AG20443 (cell line): Measurements from ENCODE around the gene SPATS2.
A peak's percentile ranks its signal among the peaks of the same experiment; 100 is the strongest.

Source experiments
- DNase-seq: peaks from one replicate; pipeline ENCODE4 v3.0.0; 2012; ENCODE audit warnings: low spot score, mixed read lengths

SPATS2 gene

DNA sequence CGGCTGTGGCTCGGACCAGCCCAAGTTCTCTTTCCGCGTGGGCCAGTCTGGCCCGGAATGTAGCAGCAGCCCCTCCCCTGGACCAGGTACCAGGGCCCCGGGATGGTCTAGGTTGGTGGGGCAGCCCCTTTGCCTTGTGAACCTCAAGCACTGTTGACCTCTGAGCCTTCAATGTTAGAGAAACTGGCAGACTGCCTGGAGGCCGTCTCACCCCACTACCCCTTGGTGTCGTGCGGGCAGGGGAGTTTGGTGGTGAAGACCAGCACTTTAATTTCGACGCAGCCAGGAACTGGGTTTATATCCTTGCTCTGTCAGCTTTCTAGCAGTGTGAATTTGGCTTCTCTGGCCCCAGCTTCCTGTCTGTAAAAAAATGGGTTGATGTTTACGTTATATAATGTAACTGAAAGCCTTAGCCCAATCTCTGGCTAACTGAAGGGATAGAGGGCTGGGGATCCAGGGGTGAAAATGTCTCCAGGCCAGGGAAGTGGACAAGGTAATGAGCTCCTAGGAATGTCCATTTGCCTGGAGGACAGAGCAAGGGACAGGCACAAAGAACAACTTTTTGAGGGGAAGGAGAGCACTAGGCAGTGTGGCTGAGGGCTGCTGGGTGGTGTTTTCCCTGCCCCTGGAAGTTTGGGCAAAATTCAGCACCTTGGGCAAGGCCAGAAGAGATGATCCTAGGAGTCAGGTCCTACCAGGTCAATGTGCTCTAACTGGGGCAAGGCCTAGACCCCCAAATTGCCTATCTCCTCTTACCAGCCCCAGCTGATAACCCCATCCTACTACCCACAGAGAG lies 189.3 kb downstream of the SPATS2 start:
- DNase-seq = no peak

DNA sequence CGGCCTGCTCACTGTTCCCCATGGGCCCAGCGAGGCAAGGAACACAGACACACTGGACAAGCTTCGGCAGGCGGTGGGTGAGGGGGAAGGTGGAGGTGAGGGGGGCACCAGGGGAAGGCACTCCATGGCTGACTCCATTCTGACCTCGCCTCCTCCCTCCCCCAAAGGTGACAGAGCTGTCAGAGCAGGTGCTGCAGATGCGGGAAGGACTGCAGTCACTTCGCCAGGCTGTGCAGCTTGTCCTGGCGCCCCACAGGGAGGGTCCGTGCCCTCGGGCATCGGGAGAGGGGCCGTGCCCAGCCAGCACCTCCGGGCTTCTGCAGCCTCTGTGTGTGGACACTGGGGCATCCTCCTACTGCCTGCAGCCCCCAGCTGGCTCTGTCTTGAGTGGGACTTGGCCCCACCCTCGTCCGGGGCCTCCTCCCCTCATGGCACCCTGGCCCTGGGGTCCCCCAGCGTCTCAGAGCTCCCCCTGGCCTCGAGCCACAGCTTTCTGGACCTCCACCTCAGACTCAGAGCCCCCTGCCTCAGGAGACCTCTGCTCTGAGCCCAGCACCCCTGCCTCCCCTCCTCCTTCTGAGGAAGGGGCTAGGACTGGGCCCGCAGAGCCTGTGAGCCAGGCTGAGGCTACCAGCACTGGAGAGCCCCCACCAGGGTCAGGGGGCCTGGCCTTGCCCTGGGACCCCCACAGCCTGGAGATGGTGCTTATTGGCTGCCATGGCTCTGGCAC lies 190.1 kb downstream of the SPATS2 start:
- DNase-seq = no peak

DNA sequence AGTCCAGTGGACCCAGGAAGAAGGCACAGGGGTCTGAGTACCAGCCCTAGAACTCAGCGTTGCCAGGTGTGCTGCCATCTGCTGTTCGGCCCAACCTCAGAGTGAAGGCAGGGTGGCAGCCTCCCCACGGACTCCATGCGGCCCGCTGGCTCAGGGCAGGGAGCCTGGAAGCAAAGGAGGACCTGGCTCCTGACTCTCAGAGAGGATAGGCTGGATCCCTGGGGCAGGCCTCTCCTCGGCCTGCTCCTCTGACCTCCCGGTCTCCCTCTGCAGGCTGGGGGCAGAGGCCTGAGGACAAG lies 190.6 kb downstream of the SPATS2 start:
- no peak for DNase-seq

DNA sequence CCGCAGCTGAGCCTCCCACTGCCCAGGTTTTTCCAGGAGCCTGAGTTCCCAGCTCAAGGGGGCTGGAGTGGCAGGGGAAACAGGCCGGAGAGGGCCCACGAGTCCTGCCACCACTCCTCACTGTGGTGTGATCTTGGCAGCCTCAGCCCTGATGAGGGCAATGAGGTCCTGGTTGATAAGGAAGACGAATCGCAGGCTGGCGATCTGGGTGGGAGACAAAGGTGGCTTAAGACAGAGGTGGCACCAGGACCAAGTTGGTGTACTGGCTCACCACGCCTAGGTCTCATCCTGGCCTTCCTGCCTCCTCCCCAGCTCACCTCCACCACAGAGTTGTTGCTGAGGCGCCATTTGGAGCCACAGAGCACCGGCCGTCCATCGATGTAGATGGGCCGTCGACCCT lies 191.3 kb downstream of the SPATS2 start:
- DNase-seq = no peak

DNA sequence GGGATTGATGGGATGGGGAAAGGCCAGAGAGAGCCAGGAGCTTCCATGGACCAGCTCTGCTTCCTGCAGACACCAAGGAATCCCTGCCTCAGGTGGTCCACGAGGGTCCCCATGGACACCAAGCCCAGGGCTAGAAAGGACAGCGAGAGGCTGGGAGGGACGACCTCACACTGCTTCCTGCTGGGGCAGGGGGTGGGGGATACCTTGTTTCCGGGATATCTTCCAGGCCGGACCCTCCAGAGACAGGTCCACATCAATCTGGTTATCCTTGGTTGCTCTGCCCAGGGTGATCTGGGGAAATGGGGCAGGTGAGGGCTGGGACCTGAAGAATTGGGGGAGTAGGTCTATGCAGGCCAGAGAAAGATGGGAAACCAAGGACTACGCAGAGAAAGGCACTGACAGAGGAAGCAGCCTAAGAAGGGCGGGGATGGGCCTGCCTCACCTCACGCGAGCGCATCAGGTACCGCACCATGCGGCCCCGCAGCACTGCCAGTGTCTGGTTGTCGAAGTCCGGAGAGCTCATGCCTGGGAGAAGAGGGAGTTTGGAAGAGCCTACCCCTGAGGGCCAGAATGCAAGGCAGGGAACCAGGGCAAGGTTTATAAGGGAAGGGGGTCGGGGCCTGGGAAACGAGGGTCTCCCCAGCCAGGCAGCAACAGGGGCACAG lies 191.9 kb downstream of the SPATS2 start:
- no peak for DNase-seq

DNA sequence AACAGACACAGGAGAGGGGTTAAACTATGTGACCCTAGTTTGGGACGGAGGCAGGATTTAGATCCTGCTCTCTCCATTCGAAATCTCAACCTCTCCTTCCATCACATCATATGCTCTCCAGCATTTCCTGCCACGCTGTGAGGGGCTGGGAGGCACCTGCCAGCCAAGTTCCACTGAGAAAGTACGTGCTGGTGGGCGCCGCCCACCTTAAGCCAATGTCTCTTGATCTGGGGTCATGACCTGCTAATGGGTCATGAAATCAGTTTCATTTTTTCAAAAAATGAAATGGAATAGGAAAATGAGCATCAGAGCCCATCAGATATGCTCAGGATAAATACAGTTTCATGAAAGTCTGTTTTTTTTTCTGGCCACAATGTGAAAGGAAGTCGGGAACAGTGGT lies 193.4 kb downstream of the SPATS2 start:
- no peak for DNase-seq

DNA sequence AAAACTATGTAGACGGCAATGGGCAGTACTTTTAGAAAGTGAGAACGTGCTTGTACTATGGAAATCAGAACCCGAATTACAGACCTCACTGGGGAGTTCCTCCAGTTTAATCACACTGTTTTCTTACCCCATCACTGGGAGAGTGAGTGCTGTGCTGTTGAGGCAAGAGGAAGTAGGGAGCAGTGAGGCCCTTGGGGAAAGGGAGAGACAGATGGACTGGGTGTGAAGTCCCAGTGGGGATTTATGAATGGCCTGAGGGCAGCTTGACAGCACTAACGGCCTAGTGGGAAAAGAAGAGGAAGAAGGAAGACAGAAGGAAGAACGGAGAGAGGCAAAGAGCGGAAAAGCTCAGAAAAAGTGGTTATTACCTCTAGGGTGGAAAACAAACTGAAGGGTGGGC lies 195.0 kb downstream of the SPATS2 start:
- no peak for DNase-seq

DNA sequence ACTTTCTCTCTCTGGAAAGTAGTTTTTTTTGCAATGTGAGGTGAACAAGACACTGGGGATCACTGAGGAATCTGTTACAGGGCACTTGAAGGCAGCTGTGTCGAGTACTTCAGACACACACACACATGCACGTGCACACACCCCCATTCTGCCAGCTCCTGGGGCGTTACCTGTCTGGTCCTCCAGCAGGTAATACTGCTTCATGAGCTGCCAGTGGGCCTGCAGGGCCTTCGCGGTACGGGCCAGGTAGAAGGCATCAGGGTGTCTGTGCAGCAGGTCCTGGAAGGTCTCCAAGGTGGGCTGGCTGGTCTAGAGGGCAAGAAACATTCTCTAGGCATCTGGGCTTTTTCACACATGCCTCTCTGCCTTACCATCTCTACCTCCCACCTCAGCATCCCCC lies 195.6 kb downstream of the SPATS2 start:
- no peak for DNase-seq

DNA sequence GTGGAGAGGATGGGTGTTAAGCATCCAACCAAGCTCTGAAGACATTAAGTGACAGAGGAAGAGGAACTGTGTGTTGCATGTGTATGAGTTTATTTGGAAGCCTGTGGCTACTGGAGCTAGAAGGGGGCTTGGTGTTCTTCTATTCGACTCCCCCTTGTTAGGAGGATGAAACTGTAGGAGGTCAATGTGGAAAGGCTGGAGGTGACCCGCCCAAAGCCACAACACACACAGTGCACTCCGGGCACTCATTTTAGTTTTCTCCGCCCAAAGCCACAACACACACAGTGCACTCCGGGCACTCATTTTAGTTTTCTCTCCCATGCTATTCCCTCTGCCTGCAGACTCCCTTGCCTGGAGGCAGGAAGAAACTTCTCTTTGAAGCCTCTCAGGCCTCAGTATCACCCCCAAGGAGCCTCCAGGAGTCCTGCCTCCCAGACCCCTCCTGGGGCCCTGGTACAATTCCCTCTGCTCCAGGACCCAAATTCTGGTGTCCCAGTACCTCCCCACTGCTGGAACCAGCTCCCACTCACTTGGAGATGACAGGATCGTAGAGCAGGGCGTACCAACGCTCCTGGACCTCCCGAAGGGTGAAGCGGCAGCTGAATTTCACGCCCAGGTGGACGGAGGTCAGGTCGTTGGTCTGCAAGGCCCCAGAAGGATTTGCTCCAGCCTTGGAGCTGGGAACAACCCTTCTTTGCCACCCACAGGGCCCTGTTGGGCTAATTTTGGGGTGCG lies 196.9 kb downstream of the SPATS2 start:
- no peak for DNase-seq

DNA sequence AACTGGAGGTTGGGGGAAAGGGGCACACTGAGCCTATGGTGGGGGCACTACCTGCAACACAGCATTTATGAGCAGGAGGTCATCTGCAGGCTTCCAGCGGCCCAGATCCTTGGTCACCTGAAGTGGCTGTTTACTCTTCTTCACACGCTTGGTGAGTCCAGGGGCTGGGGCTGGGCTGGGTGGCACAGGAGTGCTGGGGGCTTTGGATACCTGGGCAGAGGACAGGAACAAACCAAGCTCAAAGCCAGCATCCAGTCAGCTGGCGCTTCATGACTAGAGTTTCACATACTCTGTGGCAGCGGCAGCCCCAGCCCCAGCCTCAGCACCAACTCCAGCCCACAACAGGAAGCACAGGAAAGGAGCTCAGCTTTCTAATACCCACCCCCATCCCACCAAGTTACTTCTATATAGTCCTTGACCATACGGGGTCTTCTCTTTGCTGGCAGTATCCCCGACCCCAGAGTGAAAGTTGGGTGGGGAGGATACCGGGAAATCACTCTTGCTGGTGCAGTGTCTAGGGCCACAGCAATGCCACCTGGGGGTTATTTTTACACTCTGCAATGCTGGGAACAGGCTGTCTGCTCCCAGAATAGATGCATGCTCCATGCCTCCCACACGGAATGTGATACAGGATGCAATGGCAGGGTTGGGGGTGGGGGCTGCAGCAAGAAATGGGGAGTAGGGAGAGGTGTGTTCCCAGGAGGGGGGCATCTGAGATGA lies 197.6 kb downstream of the SPATS2 start:
- no peak for DNase-seq

DNA sequence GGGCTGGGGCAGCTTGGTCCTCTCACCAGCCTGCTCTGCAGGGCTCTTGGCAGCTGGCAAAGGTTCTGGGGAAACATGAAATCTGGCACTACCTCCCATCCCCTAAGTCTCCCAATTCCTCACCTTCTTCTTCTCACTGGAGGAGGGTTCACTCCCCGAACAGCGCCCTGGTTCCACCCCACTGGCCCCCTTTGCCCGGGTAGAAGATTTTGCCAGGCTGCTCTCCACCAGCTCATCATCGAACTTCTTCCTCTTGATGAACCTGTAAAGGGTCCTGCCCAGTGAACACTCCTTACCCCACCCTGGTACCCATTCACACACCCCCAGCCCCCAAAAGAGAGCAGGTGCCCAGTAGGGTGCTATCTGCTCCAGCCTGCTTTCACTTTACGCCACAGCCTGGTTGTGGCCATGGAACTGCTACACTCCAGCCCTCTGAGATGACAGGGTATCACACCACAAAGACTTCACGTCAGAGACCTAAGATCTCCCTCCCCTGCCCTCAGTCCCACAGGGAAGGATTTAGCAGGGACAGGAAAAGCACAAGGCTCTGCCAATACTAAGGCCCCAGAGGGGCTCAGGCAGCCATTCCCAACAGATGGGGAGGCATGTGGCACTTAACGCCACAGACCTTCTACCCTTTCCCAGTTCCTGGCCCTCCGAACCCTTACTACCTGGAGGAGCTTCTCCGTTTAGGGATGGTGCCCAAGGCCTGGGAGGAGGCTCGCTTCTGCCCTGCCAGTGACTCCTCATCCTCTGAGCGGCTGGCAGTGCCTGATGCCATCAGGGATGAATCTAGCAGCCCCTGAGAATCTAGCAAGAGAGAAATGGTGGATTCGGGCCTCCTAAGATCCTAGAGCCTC lies 198.4 kb downstream of the SPATS2 start:
- no peak for DNase-seq

DNA sequence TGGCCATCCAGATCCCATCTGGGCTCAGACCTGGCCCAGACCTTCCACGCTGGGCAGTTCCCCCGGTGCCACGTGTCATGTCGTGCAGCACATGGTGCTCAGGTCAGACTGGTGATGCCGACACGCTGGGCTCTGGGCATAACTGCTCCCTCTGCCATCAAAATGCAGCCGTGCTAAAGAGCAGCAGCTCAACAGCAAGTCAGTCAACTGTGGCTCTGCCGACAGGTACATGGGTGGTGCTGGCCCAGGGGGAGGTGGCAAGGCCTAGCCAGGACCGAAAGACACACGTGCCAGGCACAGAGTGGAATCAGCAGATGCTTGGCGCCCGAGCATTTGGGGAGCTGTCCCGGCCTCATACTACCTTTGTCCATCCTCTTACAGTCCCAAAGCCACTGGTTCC lies 199.1 kb downstream of the SPATS2 start:
- DNase-seq = no peak

DNA sequence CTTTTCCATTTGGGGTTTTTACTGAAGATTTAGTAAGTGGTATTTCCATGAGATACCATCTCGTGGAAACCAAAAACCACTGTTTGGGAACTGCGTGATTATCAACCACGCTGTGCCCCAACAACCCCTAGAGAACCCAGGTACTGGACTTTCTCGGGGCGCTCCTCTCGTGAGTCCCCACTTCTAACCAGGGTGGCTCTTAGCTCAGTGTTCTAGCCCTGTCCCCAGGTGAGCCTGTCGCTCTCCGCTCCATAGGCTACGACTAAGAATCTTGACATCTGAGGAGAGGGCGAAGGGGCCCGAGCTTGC lies 200.0 kb downstream of the SPATS2 start:
- DNase-seq = no peak

DNA sequence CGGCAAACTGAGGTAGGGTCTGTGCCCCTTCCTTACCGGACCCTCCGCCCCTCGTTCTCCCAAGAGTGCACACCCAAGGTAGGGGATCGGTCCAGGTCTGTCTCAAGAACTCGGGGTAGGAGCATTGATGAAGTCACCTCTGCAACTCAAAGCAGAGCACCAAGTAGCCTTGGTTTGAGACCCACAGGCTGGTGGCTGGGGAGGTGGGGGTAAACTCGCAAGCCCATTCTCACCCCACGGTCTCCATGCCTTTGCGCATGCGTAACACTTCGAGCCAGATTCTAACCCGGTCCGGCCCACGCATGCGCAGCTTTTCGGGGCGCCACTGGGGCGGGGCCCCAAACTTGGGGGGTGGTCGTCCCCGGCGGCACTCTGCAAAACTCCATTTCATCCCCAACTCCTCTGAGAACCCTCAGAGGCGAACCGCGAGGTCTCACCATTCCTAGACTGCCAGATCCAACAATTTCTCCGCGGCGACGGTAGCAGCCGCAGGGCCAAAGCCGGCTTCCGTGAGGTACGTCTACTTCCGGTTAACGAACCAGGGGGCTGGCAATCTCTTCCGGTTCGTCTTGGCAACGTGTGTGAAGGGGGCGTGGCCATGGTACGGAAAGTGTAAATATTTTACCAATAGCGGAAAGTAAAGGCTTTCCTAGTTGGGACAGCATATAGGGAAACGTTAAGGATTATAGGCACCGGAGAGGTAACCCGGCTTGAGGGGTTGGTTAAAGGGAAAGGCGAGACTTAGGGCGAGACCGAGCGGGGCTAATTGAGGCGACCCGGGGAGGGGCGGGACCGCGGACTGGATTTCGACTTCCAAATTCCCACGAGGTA lies 200.6 kb downstream of the SPATS2 start, which contains the start of gene MCRS1:
Gene MCRS1, minus strand, starts transcription at position 532 of the 831 bp plus-strand sequence. CDS start 1,411 bp downstream, outside the sequence.
- DNase-seq = peak; percentile 98

DNA sequence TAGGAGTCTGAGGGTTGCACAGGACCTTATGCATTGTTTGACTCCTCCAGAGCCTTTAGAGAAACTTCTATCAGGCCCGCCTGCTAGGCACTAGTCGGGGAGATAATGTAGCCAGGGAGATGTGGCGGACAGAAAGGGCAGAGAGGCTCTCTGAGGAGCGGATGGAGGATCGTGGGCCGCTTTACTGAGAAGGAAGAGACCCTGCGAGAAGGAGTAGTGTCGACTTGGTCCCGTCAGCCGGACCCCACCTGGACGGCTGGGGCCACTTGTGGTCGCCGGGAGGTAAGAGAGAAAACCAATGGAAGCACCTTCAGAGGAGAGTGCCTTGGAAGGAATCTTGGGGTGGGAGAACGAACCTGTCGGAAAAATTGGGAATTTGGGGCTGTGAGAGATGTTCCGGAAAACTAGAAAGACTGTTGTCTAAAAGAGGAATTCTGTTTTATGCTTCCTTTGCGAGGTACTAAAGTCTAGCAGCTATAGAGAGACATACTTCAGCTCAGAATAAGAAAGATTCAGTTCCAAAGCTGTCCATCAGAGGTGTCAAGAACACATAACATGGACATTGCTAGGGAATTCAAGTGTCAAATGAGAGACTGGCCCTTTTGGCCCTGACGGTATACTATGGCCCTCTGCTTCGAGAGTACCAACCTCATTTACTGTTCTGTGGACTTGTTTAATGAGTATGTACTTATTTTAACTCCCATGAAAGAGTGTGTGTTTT lies 201.3 kb downstream of the SPATS2 start:
- no peak for DNase-seq
